GM12873 (cell line): ENCODE data around the gene CDH19.

Experiments used
- CTCF ChIP-seq: IDR thresholded peaks from 2 replicates; pipeline ENCODE4 v1.5.1; 2012; ENCODE audit warnings: low read depth, mild to moderate bottlenecking, moderate library complexity, low read length, control low read depth; ENCODE audit not compliant: insufficient read depth; ENCODE audit errors: missing control alignments

CDH19 gene

GRCh38 chr18:66635342-66635741 is 31.5 kb upstream of the CDH19 start:
- no peak for TF ChIP-seq CTCF

GRCh38 chr18:66632756-66633155 is 28.9 kb upstream of the CDH19 start:
- TF ChIP-seq CTCF: no peak

- TF ChIP-seq CTCF: no peak
These were observed 26.9 kb upstream of the CDH19 start for GRCh38 chr18:66630831-66631230.

- no peak for TF ChIP-seq CTCF
These were observed 19.9 kb upstream of the CDH19 start for GRCh38 chr18:66623821-66624220.

- no peak for TF ChIP-seq CTCF
These were observed 18.1 kb upstream of the CDH19 start for GRCh38 chr18:66621816-66622576.

GRCh38 chr18:66616523-66616983 is 12.7 kb upstream of the CDH19 start:
- peak; percentile 58 for TF ChIP-seq CTCF

- TF ChIP-seq CTCF: no peak
These were observed 11.3 kb upstream of the CDH19 start for GRCh38 chr18:66615176-66615575.
